Measurements from ENCODE around the gene MDP1. TPM values are rescaled to one million over a fixed set of nuclear protein-coding genes. Genes with fewer than 3 reads are reported as not detected.

Gene MDP1
- total and polyA plus RNA-seq, 2 of the 8 experiments (the other 6 are each of a cell fraction or from before 2014, with no cell fraction given), result 17.7 to 32.2 TPM

- Histone ChIP-seq H3K27ac (ENCODE audit: low read depth, low read length) (no peak overlapping the region), H3K56ac (replicated peaks; ENCODE audit: insufficient read length, low read depth, low read length) (no peak overlapping the region), H3K4me2 (ENCODE audit: insufficient read depth in 1 of 2, low read depth in 2 of 2, low read length in 2 of 2) (no peak overlapping the region), H3K9ac (replicated peaks in 1 of 4; ENCODE audit: extremely low read depth in 1 of 4, low read depth in 3 of 4, low read length in 3 of 4) (no peak overlapping the region), H2BK20ac (ENCODE audit: low read length) (no peak overlapping the region), H2BK120ac (replicated peaks; ENCODE audit: low read depth, low read length) (no peak overlapping the region), H4K5ac (ENCODE audit: insufficient read length, low read depth, low read length) (no peak overlapping the region), H3K9me3 (ENCODE audit: insufficient read depth in 2 of 2, low read depth in 1 of 2, low read length in 1 of 2) (no peaks in the 10 kb centered on the region), H3K27me3 (replicated peaks in 1 of 4; ENCODE audit: control insufficient read depth in 3 of 4, extremely low read depth in 1 of 4, insufficient read depth in 3 of 4, low read length in 3 of 4) (no peaks in the 10 kb centered on the region; a peak in 1 of 7 replicates), H3K36me3 (ENCODE audit: control insufficient read depth in 2 of 4, insufficient read depth in 4 of 4, low read length in 3 of 4) (no peaks in the 10 kb centered on the region), H3K79me2 (ENCODE audit: control insufficient read depth in 1 of 2, insufficient read depth in 2 of 2, low read length in 2 of 2) (no peaks in the 10 kb centered on the region), H2AK5ac (ENCODE audit: low read depth, low read length) (no peak overlapping the region), H3K4me3 (ENCODE audit: extremely low read depth in 1 of 4, insufficient read depth in 2 of 4, low read depth in 3 of 4, low read length in 4 of 4) (no peak overlapping the region), H3K4ac (replicated peaks; ENCODE audit: insufficient read length, low read depth, low read length) (no peak overlapping the region), H2BK5ac (ENCODE audit: low read depth, low read length) (no peak overlapping the region), H3K79me1 (ENCODE audit: low read depth, low read length) (no peaks in the 10 kb centered on the region), H4K8ac (ENCODE audit: extremely low read depth, insufficient read depth, low read length) (no peak overlapping the region), H4K91ac (replicated peaks; ENCODE audit: insufficient read length, low read length) (no peak overlapping the region), H2BK12ac (ENCODE audit: low read depth, low read length) (no peak overlapping the region), H2BK15ac (ENCODE audit: low read length) (no peak overlapping the region), H3K4me1 (replicated peaks in 1 of 4; ENCODE audit: control insufficient read depth in 3 of 4, insufficient read depth in 4 of 4, low read length in 3 of 4) (no peaks in the 10 kb centered on the region; a peak in 1 of 7 replicates), H2AFZ (ENCODE audit: low read length) (no peak overlapping the region), H3K14ac (ENCODE audit: insufficient read length) (no peak overlapping the region), H4K20me1 (replicated peaks in 1 of 2; ENCODE audit: control insufficient read depth in 1 of 2, insufficient read depth in 2 of 2, low read length in 2 of 2) (peaks cover 0 to 2% of the 10 kb centered on the region in 2 experiments), H3K23me2 (ENCODE audit: low read depth, low read length) (no peaks in the 10 kb centered on the region), H3K18ac (ENCODE audit: extremely low read depth, low read length) (no peak overlapping the region), H3K23ac (ENCODE audit: insufficient read length) (no peak overlapping the region)
- CTCF ChIA-PET (ENCODE audit: partially characterized antibody), result interaction anchor here (0.9 to 6.0 kb wide), 6 partner anchors 8 to 105 kb away, joined by 3 to 63 read pairs (median 26); partner anchors contain the start of genes CIDEB, DHRS1, NOP9 and RABGGTA
- FAIRE-seq (no peak), DNase-seq (ENCODE audit: low read depth in 1 of 2, low spot score in 2 of 2) (no peak)
- POLR2A ChIA-PET (ENCODE audit: partially characterized antibody), result interaction anchor here (0.6 to 4.5 kb wide), 3 partner anchors 11 to 16 kb away, joined by 3 to 26 read pairs (median 3); partner anchors contain the start of gene RABGGTA
- TF ChIP-seq YY1 (IDR thresholded peaks at IDR 0.05; ENCODE audit: low read depth, low read length), result no peak
- no peak for TF ChIP-seq GTF2F1 (IDR thresholded peaks at IDR 0.05; ENCODE audit: borderline replicate concordance, low read depth, low read length)
- TF ChIP-seq BACH1 (IDR thresholded peaks at IDR 0.05; ENCODE audit: low read length), result no peak
- TF ChIP-seq HDAC6 (IDR thresholded peaks at IDR 0.05; ENCODE audit: low read depth, low read length), result no peak
- TF ChIP-seq GABPA (IDR thresholded peaks at IDR 0.05; ENCODE audit: borderline replicate concordance, insufficient read depth, low read length), result no peak
- TF ChIP-seq EP300 (IDR thresholded peaks at IDR 0.05; ENCODE audit: borderline replicate concordance in 1 of 2, low read depth in 2 of 2, low read length in 2 of 2), result no peak
- no peak for TF ChIP-seq MAFK (IDR thresholded peaks at IDR 0.05; ENCODE audit: low read depth, low read length)
- no peak for TF ChIP-seq FOSL1 (IDR thresholded peaks at IDR 0.05; ENCODE audit: insufficient read depth, low read depth, low read length)
- TF ChIP-seq CBX5 (IDR thresholded peaks at IDR 0.05; ENCODE audit: low read depth, low read length), result no peak
- no peak for TF ChIP-seq ZNF274 (IDR thresholded peaks at IDR 0.05; ENCODE audit: borderline replicate concordance, extremely low read depth, low read length)
- no peak for TF ChIP-seq ASH2L (IDR thresholded peaks at IDR 0.05; ENCODE audit: low read length)
- no peak for TF ChIP-seq JUND (IDR thresholded peaks at IDR 0.05; ENCODE audit: low read length)
- no peak for TF ChIP-seq BRCA1 (IDR thresholded peaks at IDR 0.05; ENCODE audit: low read depth, low read length)
- 83% methylated on average over 7 of the region's 7 CpGs; no CpG with 5 or more reads in 1 of the 2 experiments for WGBS, 2 experiments (ENCODE audit: extremely low coverage in 1 of 2, insufficient coverage in 1 of 2, insufficient read length in 1 of 2, insufficient replicate concordance in 2 of 2, low coverage in 1 of 2, low lambda C conversion rate in 2 of 2, missing lambda C conversion rate in 1 of 2)
Observed at GRCh38 chr14:24253936-24254335, 38.1 kb upstream of the MDP1 start.

All from H1 (cell line).